Stimulated activated CD8-positive, alpha-beta memory T cell treated with anti-CD3 and anti-CD28 coated beads, Interleukin-4, amount 100 ng/mL, for 1 hour (primary cell): ENCODE results near the gene CORO2A.

Experiments
- DNase-seq, 2 donors: peaks; one replicate each; pipeline ENCODE4 v3.0.0-alpha.2; 2020; ENCODE audit warnings: low read depth in 2 of 2, low spot score in 1 of 2

Gene CORO2A

GRCh38 chr9:98192503-98193335 lies at the start of gene CORO2A:
CORO2A (minus strand) TSS chr9:98192637; CDS start chr9:98157660, 34,977 bp downstream.
- peak; percentile 28 to 44 for DNase-seq

GRCh38 chr9:98241357-98242300 lies 49.2 kb upstream of the CORO2A start:
- no peak for DNase-seq

GRCh38 chr9:98240475-98240874 lies 48.0 kb upstream of the CORO2A start:
- no peak for DNase-seq

- no peak for DNase-seq
Measured at GRCh38 chr9:98236901-98237487, 44.6 kb upstream of the CORO2A start.

- DNase-seq: no peak
Measured at GRCh38 chr9:98235126-98235525, 42.7 kb upstream of the CORO2A start.

- DNase-seq: no peak
Measured at GRCh38 chr9:98234245-98234825, 41.9 kb upstream of the CORO2A start.

- DNase-seq: no peak
Measured at GRCh38 chr9:98232926-98233325, 40.5 kb upstream of the CORO2A start.

GRCh38 chr9:98231770-98232478 lies 39.5 kb upstream of the CORO2A start:
- no peak for DNase-seq

- no peak for DNase-seq
Measured at GRCh38 chr9:98230789-98231188, 38.4 kb upstream of the CORO2A start.

GRCh38 chr9:98230304-98230703 lies 37.9 kb upstream of the CORO2A start:
- DNase-seq: no peak

GRCh38 chr9:98229620-98230019 lies 37.2 kb upstream of the CORO2A start:
- DNase-seq: no peak

- DNase-seq: no peak
Measured at GRCh38 chr9:98229090-98229395, 36.6 kb upstream of the CORO2A start.

GRCh38 chr9:98228392-98229089 lies 36.1 kb upstream of the CORO2A start:
- DNase-seq: no peak

- DNase-seq: no peak
Measured at GRCh38 chr9:98227883-98228282, 35.4 kb upstream of the CORO2A start.

- no peak for DNase-seq
Measured at GRCh38 chr9:98226957-98227356, 34.5 kb upstream of the CORO2A start.

- no peak for DNase-seq
Measured at GRCh38 chr9:98226516-98226915, 34.1 kb upstream of the CORO2A start.

- no peak for DNase-seq
Measured at GRCh38 chr9:98225015-98225442, 32.6 kb upstream of the CORO2A start.

- DNase-seq: no peak
Measured at GRCh38 chr9:98222885-98223691, 30.7 kb upstream of the CORO2A start.

- no peak for DNase-seq
Measured at GRCh38 chr9:98220911-98221310, 28.5 kb upstream of the CORO2A start.
